OCI-LY1 (cell line): ENCODE measurements around the gene HIVEP2.

Experiments
- H2AFZ ChIP-seq: fragments of 200-600 bp; sonication (generic), shearing (Covaris generic); 2 replicates; pipeline ENCODE4 v1.6.0; 2014; ENCODE audit warnings: antibody characterized with exemption, mild to moderate bottlenecking, low read length
- H3F3A ChIP-seq: fragments of 200-600 bp; sonication (generic), shearing (Covaris generic); 2 replicates; pipeline ENCODE4 v1.6.0; 2014; ENCODE audit warnings: mild to moderate bottlenecking, antibody characterized with exemption, low read length, moderate library complexity; ENCODE audit not compliant: insufficient read depth
- H3K27ac ChIP-seq: fragments of 200-600 bp; sonication (generic); 2 replicates; pipeline ENCODE4 v1.5.1; 2014; ENCODE audit warnings: low read length, mixed run types, mild to moderate bottlenecking, low read depth; ENCODE audit not compliant: poor library complexity, severe bottlenecking
- H3K27me3 ChIP-seq: fragments of 200-600 bp; sonication (generic); 2 replicates; pipeline ENCODE4 v1.6.0; 2014; ENCODE audit warnings: antibody characterized with exemption, mild to moderate bottlenecking, low read length, moderate library complexity; ENCODE audit not compliant: insufficient read depth
- H3K36me3 ChIP-seq: fragments of 200-600 bp; sonication (generic); 2 replicates; pipeline ENCODE4 v1.6.1; 2014; ENCODE audit warnings: mild to moderate bottlenecking, antibody characterized with exemption, low read length, moderate library complexity, mixed read lengths; ENCODE audit not compliant: insufficient read depth
- H3K4me1 ChIP-seq: fragments of 200-600 bp; sonication (generic); 2 replicates; pipeline ENCODE4 v1.5.1; 2014; ENCODE audit warnings: mild to moderate bottlenecking, low read length, moderate library complexity; ENCODE audit not compliant: insufficient read depth, severe bottlenecking
- H3K4me2 ChIP-seq: fragments of 200-600 bp; sonication (generic), shearing (Covaris generic); 2 replicates; pipeline ENCODE4 v1.6.1; 2014; ENCODE audit warnings: low read length
- H3K4me3 ChIP-seq: fragments of 200-600 bp; sonication (generic); 2 replicates; pipeline ENCODE4 v1.5.1; 2014; ENCODE audit warnings: low read length, low read depth, mild to moderate bottlenecking, mixed read lengths; ENCODE audit not compliant: poor library complexity, severe bottlenecking
- H3K79me2 ChIP-seq: fragments of 200-600 bp; shearing (Covaris generic); 2 replicates; pipeline ENCODE4 v1.6.1; 2016; ENCODE audit warnings: mixed run types, low read length, mixed read lengths; ENCODE audit not compliant: insufficient read depth
- H3K9ac ChIP-seq: fragments of 200-600 bp; sonication (generic), shearing (Covaris generic); 2 replicates; pipeline ENCODE4 v1.6.1; 2014; ENCODE audit warnings: mild to moderate bottlenecking, low read length, mixed read lengths
- H3K9me2 ChIP-seq: fragments of 200-600 bp; sonication (generic), shearing (Covaris generic); 2 replicates; pipeline ENCODE4 v1.6.1; 2014; ENCODE audit warnings: low read depth, mild to moderate bottlenecking, low read length, mixed read lengths
- H3K9me3 ChIP-seq: fragments of 200-600 bp; shearing (Covaris generic); 2 replicates; pipeline ENCODE4 v1.6.1; 2014; ENCODE audit warnings: low read length, mixed read lengths
- H4K20me1 ChIP-seq: fragments of 200-600 bp; sonication (generic), shearing (Covaris generic); 2 replicates; pipeline ENCODE4 v1.6.0; 2016; ENCODE audit warnings: mild to moderate bottlenecking, low read length; ENCODE audit not compliant: insufficient read depth
- EZH2 ChIP-seq: fragments of 200-600 bp; sonication (generic), shearing (Covaris generic); IDR thresholded peaks from 2 replicates; pipeline ENCODE4 v1.8.0; 2017; ENCODE audit warnings: borderline replicate concordance, mixed run types, mild to moderate bottlenecking, antibody characterized with exemption, low read length, moderate library complexity, mixed read lengths
- TF ChIP-seq, protein P1 (sequence below): fragments of 200-600 bp; sonication (generic), shearing (Covaris generic); IDR thresholded peaks from 2 replicates; pipeline ENCODE4 v1.5.1; 2017; ENCODE audit warnings: mild to moderate bottlenecking, antibody characterized with exemption, low read length, moderate library complexity, mixed read lengths

Gene HIVEP2

DNA sequence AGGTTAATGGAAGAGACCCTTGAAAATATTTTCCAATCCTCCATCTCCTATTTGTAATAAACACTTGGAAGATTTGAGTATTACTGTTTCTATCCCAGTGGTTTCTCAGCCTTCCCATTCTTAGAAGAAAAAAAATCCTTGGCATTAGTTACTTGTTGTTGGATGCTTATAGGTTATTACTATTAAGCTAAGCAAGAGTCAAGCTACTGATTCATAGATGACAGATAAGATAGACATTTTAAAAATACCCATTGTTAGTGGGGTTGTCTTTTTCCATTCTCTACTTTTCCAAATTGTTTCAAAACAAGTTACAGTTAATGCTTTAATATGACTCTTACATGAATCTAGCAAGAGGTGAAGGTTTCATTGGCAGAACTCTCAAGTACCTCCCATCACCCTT is 158.5 kb downstream of the HIVEP2 start:
- TF ChIP-seq EZH2 = no peak
- TF ChIP-seq, protein P1, sequence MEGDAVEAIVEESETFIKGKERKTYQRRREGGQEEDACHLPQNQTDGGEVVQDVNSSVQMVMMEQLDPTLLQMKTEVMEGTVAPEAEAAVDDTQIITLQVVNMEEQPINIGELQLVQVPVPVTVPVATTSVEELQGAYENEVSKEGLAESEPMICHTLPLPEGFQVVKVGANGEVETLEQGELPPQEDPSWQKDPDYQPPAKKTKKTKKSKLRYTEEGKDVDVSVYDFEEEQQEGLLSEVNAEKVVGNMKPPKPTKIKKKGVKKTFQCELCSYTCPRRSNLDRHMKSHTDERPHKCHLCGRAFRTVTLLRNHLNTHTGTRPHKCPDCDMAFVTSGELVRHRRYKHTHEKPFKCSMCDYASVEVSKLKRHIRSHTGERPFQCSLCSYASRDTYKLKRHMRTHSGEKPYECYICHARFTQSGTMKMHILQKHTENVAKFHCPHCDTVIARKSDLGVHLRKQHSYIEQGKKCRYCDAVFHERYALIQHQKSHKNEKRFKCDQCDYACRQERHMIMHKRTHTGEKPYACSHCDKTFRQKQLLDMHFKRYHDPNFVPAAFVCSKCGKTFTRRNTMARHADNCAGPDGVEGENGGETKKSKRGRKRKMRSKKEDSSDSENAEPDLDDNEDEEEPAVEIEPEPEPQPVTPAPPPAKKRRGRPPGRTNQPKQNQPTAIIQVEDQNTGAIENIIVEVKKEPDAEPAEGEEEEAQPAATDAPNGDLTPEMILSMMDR = no peak
- no peak overlapping the region for H3K27ac ChIP-seq
- H3K9ac ChIP-seq = no peak overlapping the region
- H3K4me3 ChIP-seq = no peak overlapping the region
- no peaks in the 10 kb centered on the region for H4K20me1 ChIP-seq
- no peaks in the 10 kb centered on the region for H3K9me3 ChIP-seq
- no peaks in the 10 kb centered on the region for H3K9me2 ChIP-seq
- no peak overlapping the region for H2AFZ ChIP-seq
- no peaks in the 10 kb centered on the region for H3K79me2 ChIP-seq
- H3F3A ChIP-seq = no peaks in the 10 kb centered on the region
- no peaks in the 10 kb centered on the region for H3K27me3 ChIP-seq
- peaks cover 18% of the 10 kb centered on the region for H3K36me3 ChIP-seq
- H3K4me1 ChIP-seq = peaks cover 4% of the 10 kb centered on the region
- no peak overlapping the region for H3K4me2 ChIP-seq

DNA sequence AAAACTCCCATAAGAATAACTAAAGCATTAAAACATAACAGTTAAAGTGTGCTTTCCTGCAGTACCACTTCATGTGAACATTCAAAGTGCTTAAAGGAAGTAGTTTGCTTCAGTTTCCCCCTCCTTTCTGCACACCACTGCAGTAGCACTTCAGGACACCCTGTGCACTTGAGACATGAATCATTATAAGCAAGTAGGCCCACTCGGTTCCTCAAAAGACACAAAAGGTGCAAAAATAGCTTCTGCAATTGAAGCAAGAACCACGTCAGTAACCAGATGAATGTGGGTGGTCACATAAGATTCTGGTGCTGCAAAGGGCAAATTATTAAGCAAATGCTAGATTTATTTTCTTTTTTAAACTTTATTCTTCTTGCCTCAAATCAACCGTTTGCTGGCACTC is 160.6 kb downstream of the HIVEP2 start:
- Histone ChIP-seq H3K79me2 (no peaks in the 10 kb centered on the region), H3F3A (no peaks in the 10 kb centered on the region), H3K36me3 (peaks cover 18% of the 10 kb centered on the region), H4K20me1 (no peaks in the 10 kb centered on the region), H3K9me3 (no peaks in the 10 kb centered on the region), H3K9me2 (no peaks in the 10 kb centered on the region), H3K4me3 (no peak overlapping the region), H3K9ac (no peak overlapping the region), H3K4me2 (no peak overlapping the region), H3K27me3 (no peaks in the 10 kb centered on the region), H3K27ac (no peak overlapping the region), H3K4me1 (peaks cover 4% of the 10 kb centered on the region), H2AFZ (no peak overlapping the region)
- no peak for TF ChIP-seq EZH2
- TF ChIP-seq, protein P1 = no peak

DNA sequence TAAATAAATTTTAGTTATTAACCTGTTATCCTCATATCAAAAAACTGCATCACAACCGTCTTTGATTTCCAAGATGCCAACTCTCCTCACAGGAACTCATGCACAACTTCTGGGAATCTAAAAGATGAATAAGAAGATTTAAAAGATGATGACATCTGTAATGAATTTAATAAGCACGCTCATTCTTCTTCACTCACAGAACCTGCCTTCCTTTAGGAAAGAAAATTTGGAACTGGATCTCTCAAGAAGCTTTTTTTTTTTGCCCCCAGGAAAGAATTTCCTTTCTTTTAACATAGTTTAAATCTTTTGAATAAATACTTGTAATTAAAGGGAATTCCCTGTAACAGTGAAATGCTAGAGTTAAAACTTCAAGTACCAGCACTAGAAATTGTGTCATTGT is 161.5 kb downstream of the HIVEP2 start:
- no peaks in the 10 kb centered on the region for H4K20me1 ChIP-seq
- TF ChIP-seq, protein P1 = no peak
- no peak for TF ChIP-seq EZH2
- H3K9me2 ChIP-seq = no peaks in the 10 kb centered on the region
- no peak overlapping the region for H3K4me3 ChIP-seq
- no peak overlapping the region for H2AFZ ChIP-seq
- no peak overlapping the region for H3K9ac ChIP-seq
- H3K27me3 ChIP-seq = no peaks in the 10 kb centered on the region
- no peak overlapping the region for H3K27ac ChIP-seq
- peaks cover 4% of the 10 kb centered on the region for H3K4me1 ChIP-seq
- H3K36me3 ChIP-seq = peaks cover 17% of the 10 kb centered on the region
- H3K4me2 ChIP-seq = no peak overlapping the region
- no peaks in the 10 kb centered on the region for H3F3A ChIP-seq
- H3K9me3 ChIP-seq = no peaks in the 10 kb centered on the region
- no peaks in the 10 kb centered on the region for H3K79me2 ChIP-seq
